NCI-H1930 (cell line): ENCODE results near the gene CMIP.
"Not testable (repeated sequence)": the region's sequence is repeated elsewhere in the genome, so short reads cannot be mapped to it uniquely, and the experiment has no call there.

Source experiments
- DNase-seq, 2 experiments: peaks; one replicate each; lab custom pipeline; 2025; lab: John Stamatoyannopoulos, UW

Gene CMIP

DNA sequence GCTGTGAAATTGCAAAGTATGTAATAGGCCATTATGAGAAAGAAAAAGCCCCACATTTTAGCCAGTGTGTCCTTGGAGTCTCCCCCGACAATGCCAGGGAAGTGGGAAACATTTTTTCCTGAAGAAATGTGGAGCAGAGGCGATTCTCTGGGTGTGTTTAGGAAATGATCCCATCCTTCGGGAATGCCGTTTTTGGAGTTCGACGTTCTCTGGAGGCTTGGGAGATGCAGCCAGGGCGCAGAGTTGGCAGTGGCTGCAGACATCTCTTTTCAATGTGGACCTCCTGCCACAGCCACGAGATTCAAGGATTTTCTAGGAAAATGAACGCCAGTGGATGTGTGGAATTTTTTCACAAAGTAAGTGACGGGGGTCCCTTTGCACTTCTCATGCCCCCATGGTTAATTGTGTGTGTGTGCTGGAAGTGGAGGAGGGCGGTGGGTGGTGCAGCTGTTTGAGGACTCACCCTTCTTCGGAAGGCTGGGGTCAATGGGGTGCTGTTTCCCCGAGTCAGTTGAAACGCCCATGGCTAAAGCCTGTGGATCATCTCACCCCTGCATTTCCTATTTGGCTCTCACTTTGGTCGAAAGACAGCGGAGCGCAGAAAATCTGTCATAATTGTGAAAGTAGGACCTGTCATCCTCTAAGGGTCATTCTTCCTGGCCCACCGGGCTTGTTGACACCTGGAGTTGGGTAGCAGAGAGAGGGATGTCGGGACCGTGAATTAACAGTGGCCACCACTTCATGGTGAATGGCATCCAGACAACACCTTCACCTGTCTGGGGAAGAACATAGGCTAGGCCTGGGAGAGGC is 73.2 kb downstream of the CMIP start:
- DNase-seq = no peak

- no peak for DNase-seq
These were observed 73.8 kb downstream of the CMIP start for GRCh38 chr16:81518439-81518757.

DNA sequence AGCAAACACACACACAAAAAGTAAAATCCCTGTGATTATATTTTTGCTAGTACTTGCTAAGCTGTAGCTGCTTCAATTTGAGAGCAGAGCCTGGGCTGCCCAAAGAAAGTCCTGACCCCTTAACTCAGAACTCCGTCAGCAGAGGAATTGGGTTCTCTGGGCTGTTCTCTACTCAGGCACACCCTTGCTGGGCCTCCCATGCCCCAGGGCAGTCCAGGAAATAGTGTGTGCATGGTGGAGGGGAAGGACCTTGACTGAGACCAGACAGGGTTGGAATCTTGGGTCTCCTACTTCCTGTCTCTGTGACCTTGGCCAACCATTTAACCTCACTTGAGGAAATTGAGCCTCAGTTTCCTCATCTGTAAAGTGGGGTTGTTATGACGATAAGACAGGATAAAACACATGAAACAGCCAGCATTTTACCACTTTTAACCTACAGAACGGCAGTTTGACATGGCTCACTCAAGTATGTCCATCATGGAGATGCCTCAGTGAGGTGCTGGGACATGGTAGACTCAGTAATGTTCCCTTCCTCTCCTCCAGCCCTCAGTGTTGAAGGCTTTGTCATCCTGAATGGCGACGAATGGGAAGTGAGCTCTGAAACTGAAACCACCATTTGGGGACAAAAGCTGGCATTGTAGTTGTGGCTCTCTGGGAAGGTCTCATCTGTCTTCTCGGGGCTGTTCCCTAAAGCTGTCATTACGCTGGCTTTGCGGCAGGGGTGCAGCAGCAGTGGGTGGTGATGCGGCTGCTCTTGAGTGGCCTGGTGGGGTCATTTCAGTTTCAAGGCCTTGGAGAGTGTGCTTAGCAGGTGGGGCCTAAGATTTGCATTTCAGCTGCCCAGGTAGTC is 74.9 kb downstream of the CMIP start:
- no peak for DNase-seq

GRCh38 chr16:81520151-81520470 is 75.5 kb downstream of the CMIP start:
- DNase-seq = no peak

DNA sequence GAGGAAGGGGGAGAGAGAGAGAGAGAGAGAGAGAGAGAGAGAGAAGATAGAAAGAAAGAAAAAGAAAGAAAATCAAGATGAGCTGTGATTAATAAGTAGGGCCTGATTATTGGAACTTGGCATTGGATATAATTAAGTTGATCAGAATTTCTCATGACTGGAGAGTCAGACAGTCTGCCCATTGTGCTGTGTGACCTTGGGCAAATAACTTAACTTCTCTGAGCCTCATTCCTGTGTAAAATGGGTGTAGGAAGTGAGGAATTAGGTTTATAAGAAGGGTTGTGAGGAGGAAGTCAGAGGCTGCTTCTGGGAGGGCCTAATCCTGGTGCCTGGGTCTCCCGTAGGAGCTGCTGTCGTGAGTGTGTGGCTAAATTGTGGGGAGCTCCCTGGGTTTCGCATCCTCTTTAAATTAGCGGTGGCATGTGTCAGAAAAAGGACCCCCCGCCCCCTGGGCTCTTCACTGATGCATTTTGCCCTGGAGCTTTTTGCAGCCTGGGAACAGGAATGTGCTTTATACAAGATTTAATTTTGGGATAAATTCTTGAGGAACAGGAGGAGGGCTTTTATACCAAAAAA is 76.0 kb downstream of the CMIP start:
- no peak for DNase-seq

DNA sequence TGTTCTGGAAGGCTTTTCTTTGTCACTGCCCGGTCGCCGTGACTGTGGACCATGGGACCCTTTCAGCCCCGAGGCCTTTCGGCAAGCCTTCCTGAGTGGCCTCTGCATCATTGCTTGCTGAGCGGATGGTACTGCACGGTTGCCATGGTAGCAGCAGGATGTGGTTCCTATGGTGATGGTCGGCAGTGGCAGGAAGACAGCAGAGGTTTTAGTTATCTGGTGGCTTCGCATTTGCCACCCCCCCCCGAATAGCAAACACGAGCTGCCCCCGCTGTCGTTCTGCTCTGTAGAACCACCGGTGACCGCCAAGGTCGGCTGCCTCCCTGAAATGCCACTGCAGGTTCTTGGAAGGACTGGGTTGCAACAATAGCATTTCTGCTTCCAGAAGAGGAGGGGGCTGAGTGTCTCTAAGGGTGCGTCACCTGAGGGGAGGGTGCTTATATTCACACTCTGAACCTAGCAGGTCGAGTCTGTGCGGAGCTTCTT is 76.6 kb downstream of the CMIP start:
- DNase-seq = no peak

- no peak for DNase-seq
These were observed 77.6 kb downstream of the CMIP start for GRCh38 chr16:81522108-81522701.

GRCh38 chr16:81522851-81523250 is 78.2 kb downstream of the CMIP start:
- not testable (repeated sequence) for DNase-seq

DNA sequence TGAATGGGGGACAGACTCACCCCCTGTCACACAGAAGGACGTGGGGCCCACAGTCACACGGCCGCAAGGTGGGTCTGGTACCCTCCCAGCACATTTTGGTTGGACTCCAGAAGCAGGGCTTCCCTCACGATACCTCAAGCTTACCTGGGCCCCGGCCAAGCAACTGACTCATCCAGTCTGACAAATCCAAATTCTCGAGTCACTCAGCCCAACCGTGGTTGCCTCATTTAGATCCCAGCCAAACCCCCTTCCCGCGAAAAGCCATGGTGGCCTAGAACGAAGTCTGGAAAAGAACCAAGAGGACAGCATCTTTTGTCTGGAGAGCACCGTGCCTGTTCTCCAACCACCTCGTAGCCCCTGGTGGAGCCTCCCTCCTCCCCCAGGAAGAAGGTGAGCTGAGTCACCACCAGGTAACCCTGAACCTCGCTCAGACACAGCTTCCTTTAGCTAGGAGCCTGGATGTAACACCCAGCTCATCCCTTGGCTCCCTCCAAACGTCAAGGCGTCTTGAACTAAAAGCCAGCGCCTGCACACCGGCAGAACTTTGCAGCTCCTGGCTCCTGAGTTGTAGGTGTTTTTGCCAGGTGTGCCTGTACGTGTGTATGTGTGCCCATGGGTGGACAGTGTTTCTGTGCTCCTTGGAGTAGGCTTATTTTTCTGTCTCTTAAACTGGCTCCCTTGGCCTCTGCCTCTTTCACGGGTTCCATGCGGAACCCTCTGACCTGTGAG is 78.9 kb downstream of the CMIP start:
- DNase-seq = no peak

GRCh38 chr16:81524382-81524781 is 79.8 kb downstream of the CMIP start:
- no peak for DNase-seq

- DNase-seq = not testable (repeated sequence)
These were observed 80.3 kb downstream of the CMIP start for GRCh38 chr16:81524885-81525284.

DNA sequence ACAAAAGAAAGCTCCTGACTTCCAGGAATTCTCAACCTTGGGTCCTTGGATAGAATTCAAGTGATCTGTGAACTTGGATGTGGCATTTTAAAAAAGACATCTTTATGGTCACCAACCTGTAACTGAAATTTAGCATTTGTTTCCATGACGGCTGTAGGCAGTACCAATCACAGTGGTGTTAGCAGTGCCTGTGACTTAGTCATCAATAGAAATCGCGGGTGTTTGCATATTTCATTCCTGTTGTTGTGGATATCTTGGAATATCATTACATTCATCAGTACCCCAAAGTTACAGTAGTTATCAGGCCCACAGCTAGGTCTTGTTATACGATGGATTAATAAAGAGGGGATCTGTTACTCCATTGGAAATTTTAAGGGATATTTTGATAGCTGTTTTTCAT is 81.6 kb downstream of the CMIP start:
- no peak for DNase-seq

- no peak for DNase-seq
These were observed 82.3 kb downstream of the CMIP start for GRCh38 chr16:81526935-81527334.

- DNase-seq = no peak
These were observed 83.0 kb downstream of the CMIP start for GRCh38 chr16:81527477-81528178.

GRCh38 chr16:81528256-81528655 is 83.6 kb downstream of the CMIP start:
- DNase-seq = no peak

DNA sequence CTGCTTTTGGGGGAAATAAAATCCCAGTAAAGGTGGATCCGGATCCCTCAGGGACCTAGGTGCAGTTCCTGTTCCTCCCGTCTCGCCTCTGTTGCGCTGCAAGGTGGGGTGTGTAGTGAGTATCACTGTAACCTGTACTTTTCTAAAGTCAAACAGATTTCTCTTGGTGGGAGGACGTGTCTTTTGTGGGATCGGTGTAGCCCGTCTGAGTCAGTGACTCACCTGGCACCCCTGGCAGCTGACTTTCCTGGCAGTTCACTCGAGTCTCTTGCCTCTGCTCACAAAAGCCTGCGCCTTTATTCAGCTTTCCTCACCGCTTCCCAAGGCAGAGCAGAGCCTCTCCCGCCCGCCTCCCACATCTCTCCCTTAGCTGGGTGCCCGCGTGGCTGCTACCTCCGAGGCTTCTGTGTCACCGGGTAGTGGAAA is 85.7 kb downstream of the CMIP start:
- no peak for DNase-seq

DNA sequence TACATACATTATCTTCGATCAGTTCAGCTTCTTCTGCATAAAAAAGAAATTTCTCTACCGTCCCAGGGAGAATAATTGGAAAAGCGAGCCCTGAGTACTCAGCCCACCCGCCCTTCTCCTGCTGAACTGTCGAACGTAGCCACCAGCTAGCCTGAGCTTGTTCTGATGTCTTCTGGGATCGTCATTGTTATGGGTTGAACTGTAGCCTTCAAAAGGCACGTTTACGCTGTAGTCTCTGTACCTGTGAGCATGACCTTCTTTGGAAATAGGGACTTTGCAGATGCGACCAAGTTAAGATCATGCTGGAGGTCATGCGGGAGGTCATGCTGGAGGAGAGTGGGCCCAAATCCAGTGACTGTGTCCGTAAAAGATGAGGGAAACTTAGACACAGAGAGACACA is 86.2 kb downstream of the CMIP start:
- DNase-seq = no peak

DNA sequence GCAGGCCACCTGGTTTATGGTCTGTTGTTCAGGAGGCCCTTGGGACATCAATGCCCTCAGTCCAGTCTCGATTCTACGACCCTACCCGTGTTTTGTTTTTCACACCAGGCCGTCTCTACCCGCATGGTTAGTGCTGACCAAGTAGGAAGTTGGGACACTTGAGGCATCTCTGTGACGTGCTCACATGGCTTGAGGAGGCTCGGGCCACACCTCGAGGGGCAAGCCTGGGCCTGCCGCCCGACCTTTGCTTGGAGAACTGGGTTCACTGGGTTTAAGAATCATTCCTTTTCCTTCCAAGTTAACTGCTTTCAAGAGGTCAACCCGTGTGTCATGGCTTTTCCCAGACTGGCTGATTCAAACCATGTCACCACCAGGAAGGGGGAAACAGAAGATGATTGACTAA is 86.8 kb downstream of the CMIP start:
- no peak for DNase-seq

- DNase-seq = no peak
These were observed 88.0 kb downstream of the CMIP start for GRCh38 chr16:81532491-81533174.

- no peak for DNase-seq
These were observed 88.5 kb downstream of the CMIP start for GRCh38 chr16:81533175-81533507.
